GM12878 (cell line): ENCODE measurements around the gene TMOD2.

ENCODE experiments used
- ATF3 ChIP-seq: IDR thresholded peaks from 2 replicates; pipeline ENCODE4 v1.6.1; 2011; ENCODE audit warnings: low read depth, mild to moderate bottlenecking, low read length, moderate library complexity, borderline replicate concordance; ENCODE audit errors: extremely low read depth
- CEBPZ ChIP-seq: fragments of 150-350 bp; IDR thresholded peaks from 2 replicates; pipeline ENCODE4 v1.6.1; 2016; ENCODE audit warnings: low read depth, low read length
- CTCF ChIP-seq, 3 experiments: IDR thresholded peaks in 2 of 3; conservative IDR thresholded peaks in 1 of 3; 2 replicates each; pipeline ENCODE4 v1.5.1; 2011; ENCODE audit warnings: low read depth in 3 of 3, low read length in 3 of 3, mild to moderate bottlenecking in 3 of 3, control low read depth in 2 of 3, moderate library complexity in 2 of 3, inconsistent platforms in 1 of 3, mixed read lengths in 1 of 3; ENCODE audit not compliant: control insufficient read depth in 2 of 3, insufficient read depth in 1 of 3; ENCODE audit errors: extremely low read depth in 1 of 3
- EP300 ChIP-seq, 2 experiments: fragments of 150-350 bp in 1 of 2; IDR thresholded peaks; 2 replicates each; pipeline ENCODE4 v1.6.1; 2011 to 2012; ENCODE audit warnings: low read depth in 2 of 2, low read length in 2 of 2, borderline replicate concordance in 1 of 2, improper control_type of control experiment in 1 of 2, inconsistent platforms in 1 of 2; ENCODE audit not compliant: control insufficient read depth in 1 of 2
- GABPA ChIP-seq: IDR thresholded peaks from 2 replicates; pipeline ENCODE4 v1.6.1; 2014; ENCODE audit warnings: antibody characterized with exemption, low read depth, mild to moderate bottlenecking, inconsistent platforms
- NRF1 ChIP-seq: conservative IDR thresholded peaks from 2 replicates; pipeline ENCODE4 v1.6.1; 2011; ENCODE audit warnings: mild to moderate bottlenecking, low read depth, low read length, improper control_type of control experiment
- POLR2A ChIP-seq: IDR thresholded peaks from 2 replicates; pipeline ENCODE4 v1.6.1; 2011; ENCODE audit warnings: low read depth, mild to moderate bottlenecking, low read length
- POLR2AphosphoS5 ChIP-seq: IDR thresholded peaks from 2 replicates; pipeline ENCODE4 v1.6.1; 2011; ENCODE audit warnings: mild to moderate bottlenecking, low read length, inconsistent platforms
- SMAD1 ChIP-seq: fragments of 450-650 bp; IDR thresholded peaks from 2 replicates; pipeline ENCODE4 v1.6.1; 2018; ENCODE audit warnings: mild to moderate bottlenecking, low read depth; ENCODE audit not compliant: partially characterized antibody

GRCh38 chr15:51830276-51830806 is 78.9 kb downstream of the TMOD2 start:
- no peak for TF ChIP-seq SMAD1
- no peak for TF ChIP-seq CEBPZ
- TF ChIP-seq NRF1, result no peak
- no peak for TF ChIP-seq CTCF (IDR thresholded peaks at IDR 0.05 in 2 of 3, conservative IDR thresholded peaks at IDR 0.05 in 1 of 3; ENCODE audit: control insufficient read depth in 2 of 3, extremely low read depth in 1 of 3, insufficient read depth in 1 of 3, low read depth in 3 of 3, low read length in 3 of 3)
- TF ChIP-seq POLR2AphosphoS5, result no peak
- no peak for TF ChIP-seq POLR2A
- TF ChIP-seq GABPA, result no peak
- no peak for TF ChIP-seq ATF3
- no peak for TF ChIP-seq EP300 (IDR thresholded peaks at IDR 0.05; ENCODE audit: borderline replicate concordance in 1 of 2, control insufficient read depth in 1 of 2, low read depth in 2 of 2, low read length in 2 of 2)
